ENCODE results near the gene GLYATL3.

The GLYATL3 gene

GRCh38 chr6:49541936-49542335, 42.2 kb downstream of the GLYATL3 start:
- ChIA-PET CTCF (interaction anchor here (1.3 to 4.7 kb wide), 4 partner anchors 9 to 65 kb away, joined by 6 to 15 read pairs (median 8); partner anchors contain the start of gene C6orf141), POLR2A (no interaction called here)
- no peak for TF ChIP-seq CTCF (IDR thresholded peaks at IDR 0.05; ENCODE audit: control extremely low read depth, extremely low read depth, low read depth, missing control alignments)
- no peak for DNase-seq (ENCODE audit: extremely low spot score)

GRCh38 chr6:49543087-49543858, 43.5 kb downstream of the GLYATL3 start:
- POLR2A ChIA-PET, result no interaction called here
- CTCF ChIA-PET, result interaction anchor here (1.0 to 4.7 kb wide), 7 partner anchors 8 to 64 kb away, joined by 3 to 15 read pairs (median 6); partner anchors contain the start of gene C6orf141
- TF ChIP-seq CTCF (IDR thresholded peaks at IDR 0.05; ENCODE audit: control extremely low read depth, extremely low read depth, low read depth, missing control alignments), result no peak
- DNase-seq (ENCODE audit: extremely low spot score), result no peak

- POLR2A ChIA-PET, result no interaction called here
- CTCF ChIA-PET, result interaction anchor here (1.1 to 2.3 kb wide), 3 partner anchors 14 to 60 kb away, joined by 3 to 5 read pairs (median 5); no protein-coding TSS in a partner anchor
- DNase-seq (ENCODE audit: extremely low spot score), result no peak
- TF ChIP-seq CTCF (IDR thresholded peaks at IDR 0.05; ENCODE audit: control extremely low read depth, extremely low read depth, low read depth, missing control alignments), result no peak
These were observed 46.6 kb downstream of the GLYATL3 start for GRCh38 chr6:49546331-49546730.

GRCh38 chr6:49548613-49549304, 49.0 kb downstream of the GLYATL3 start:
- TF ChIP-seq CTCF (IDR thresholded peaks at IDR 0.05; ENCODE audit: control extremely low read depth, extremely low read depth, low read depth, missing control alignments), result no peak
- ChIA-PET POLR2A (no interaction called here), CTCF (interaction anchor here (0.8 to 3.4 kb wide), 4 partner anchors 16 to 59 kb away, joined by 3 to 25 read pairs (median 4); no protein-coding TSS in a partner anchor)
- no peak for DNase-seq (ENCODE audit: extremely low spot score)

GRCh38 chr6:49549691-49550491, 50.2 kb downstream of the GLYATL3 start:
- TF ChIP-seq CTCF (IDR thresholded peaks at IDR 0.05; ENCODE audit: control extremely low read depth, extremely low read depth, low read depth, missing control alignments), result no peak
- ChIA-PET CTCF (interaction anchor here (0.8 to 3.4 kb wide), 6 partner anchors 8 to 301 kb away, joined by 3 to 25 read pairs (median 5); no protein-coding TSS in a partner anchor), POLR2A (no interaction called here)
- no peak for DNase-seq (ENCODE audit: extremely low spot score)

All from GM10248 (cell line).